ENCODE measurements around the gene ZNF232.

DNA sequence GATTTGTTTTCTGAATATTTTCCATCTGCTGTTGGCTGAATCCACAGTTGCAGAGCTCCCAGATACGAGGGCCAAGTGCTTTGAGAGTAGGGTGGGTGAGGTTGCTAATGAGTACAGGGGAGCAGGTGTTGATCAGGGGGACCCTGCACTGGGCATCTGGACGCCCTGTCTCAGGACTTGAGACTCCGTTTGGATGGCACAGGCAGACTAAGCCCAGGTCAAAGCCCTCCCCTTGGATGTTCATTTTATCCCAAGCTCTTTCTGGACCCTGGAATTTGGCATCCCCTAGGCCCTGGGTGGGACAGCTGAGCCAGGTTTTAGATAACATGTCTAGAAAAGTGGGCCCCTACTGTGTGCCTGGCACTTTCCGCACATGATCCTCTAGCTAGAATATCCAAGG, 16.2 kb upstream of the ZNF232 start:
- TF ChIP-seq CREB1 (IDR thresholded peaks at IDR 0.05; ENCODE audit: low read depth) (no peak), EP300 (IDR thresholded peaks at IDR 0.05; ENCODE audit: borderline replicate concordance) (no peak), TAF1 (IDR thresholded peaks at IDR 0.05; ENCODE audit: low read depth) (no peak), RAD21 (IDR thresholded peaks at IDR 0.05; ENCODE audit: low read depth) (no peak), FOXM1 (IDR thresholded peaks at IDR 0.05; ENCODE audit: borderline replicate concordance, low read depth) (no peak), EGR1 (IDR thresholded peaks at IDR 0.05) (no peak), NFIC (IDR thresholded peaks at IDR 0.05) (no peak), TEAD4 (IDR thresholded peaks at IDR 0.05) (no peak), YY1 (IDR thresholded peaks at IDR 0.05; ENCODE audit: low read depth) (no peak), CEBPB (IDR thresholded peaks at IDR 0.05) (no peak)
- TF ChIP-seq, protein P1, sequence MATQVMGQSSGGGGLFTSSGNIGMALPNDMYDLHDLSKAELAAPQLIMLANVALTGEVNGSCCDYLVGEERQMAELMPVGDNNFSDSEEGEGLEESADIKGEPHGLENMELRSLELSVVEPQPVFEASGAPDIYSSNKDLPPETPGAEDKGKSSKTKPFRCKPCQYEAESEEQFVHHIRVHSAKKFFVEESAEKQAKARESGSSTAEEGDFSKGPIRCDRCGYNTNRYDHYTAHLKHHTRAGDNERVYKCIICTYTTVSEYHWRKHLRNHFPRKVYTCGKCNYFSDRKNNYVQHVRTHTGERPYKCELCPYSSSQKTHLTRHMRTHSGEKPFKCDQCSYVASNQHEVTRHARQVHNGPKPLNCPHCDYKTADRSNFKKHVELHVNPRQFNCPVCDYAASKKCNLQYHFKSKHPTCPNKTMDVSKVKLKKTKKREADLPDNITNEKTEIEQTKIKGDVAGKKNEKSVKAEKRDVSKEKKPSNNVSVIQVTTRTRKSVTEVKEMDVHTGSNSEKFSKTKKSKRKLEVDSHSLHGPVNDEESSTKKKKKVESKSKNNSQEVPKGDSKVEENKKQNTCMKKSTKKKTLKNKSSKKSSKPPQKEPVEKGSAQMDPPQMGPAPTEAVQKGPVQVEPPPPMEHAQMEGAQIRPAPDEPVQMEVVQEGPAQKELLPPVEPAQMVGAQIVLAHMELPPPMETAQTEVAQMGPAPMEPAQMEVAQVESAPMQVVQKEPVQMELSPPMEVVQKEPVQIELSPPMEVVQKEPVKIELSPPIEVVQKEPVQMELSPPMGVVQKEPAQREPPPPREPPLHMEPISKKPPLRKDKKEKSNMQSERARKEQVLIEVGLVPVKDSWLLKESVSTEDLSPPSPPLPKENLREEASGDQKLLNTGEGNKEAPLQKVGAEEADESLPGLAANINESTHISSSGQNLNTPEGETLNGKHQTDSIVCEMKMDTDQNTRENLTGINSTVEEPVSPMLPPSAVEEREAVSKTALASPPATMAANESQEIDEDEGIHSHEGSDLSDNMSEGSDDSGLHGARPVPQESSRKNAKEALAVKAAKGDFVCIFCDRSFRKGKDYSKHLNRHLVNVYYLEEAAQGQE (IDR thresholded peaks at IDR 0.05; ENCODE audit: low read depth) = no peak
- TF ChIP-seq, protein P2, sequence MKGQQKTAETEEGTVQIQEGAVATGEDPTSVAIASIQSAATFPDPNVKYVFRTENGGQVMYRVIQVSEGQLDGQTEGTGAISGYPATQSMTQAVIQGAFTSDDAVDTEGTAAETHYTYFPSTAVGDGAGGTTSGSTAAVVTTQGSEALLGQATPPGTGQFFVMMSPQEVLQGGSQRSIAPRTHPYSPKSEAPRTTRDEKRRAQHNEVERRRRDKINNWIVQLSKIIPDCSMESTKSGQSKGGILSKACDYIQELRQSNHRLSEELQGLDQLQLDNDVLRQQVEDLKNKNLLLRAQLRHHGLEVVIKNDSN (IDR thresholded peaks at IDR 0.05) = no peak

All from Ishikawa (cell line).